ENCODE results near the gene ACAP1.

The ACAP1 gene

DNA sequence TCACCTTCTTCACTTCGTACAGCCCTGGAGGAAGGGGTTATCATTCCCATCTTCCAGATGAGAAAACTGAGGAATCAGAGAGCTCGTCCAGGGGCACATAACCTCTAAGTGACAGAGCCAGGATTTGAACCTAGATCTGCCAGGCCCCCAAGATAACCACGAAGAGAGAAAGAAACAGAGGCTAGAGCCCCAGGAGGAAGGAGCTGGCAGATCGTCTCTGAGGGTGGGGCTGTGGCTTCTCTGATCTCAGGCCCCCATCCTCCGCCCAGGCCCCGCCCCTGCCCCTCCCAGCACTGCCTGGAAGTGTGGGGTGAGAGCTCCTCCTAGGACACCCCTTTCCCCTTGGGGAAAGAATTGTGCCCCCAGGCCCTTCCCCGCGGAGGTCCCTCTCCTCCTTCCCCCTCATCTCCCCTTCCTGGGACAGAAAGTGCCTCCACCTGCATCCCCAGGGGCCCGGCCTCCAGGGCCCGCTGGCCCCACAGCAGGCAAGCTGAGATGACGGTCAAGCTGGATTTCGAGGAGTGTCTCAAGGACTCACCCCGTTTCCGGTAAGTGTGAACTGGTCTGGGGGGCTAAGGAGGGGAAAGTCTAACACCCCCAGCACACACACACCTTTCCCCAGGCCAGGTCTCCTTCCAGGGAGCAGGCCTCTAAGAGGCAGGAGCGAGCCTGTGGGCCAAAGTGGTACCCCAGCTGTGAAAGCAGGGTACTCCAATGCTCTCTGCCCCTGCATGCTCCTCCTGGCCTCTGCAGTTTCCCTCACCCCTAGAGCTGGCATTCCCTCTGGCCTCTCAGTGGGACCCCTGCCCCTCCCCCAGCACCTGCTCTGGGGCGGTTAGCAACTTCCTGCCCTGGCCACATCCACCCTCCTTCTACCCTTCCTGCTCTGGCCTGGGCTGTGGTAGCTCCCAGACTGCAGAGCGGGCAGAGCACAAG, at the start of gene ACAP1:
TSS of gene ACAP1 (plus strand) at position 290 of the 936 bp plus-strand sequence. CDS start at position 496, 206 bp downstream.
- peak in 1 of 2 donors; percentile 88 for DNase-seq (ENCODE audit: low read depth in 2 of 2)

- DNase-seq (ENCODE audit: low read depth in 2 of 2), result no peak
These were observed 46.9 kb upstream of the ACAP1 start for GRCh38 chr17:7289256-7290032.

GRCh38 chr17:7290166-7290565, 46.2 kb upstream of the ACAP1 start:
- no peak for DNase-seq (ENCODE audit: low read depth in 2 of 2)

GRCh38 chr17:7290685-7291084, 45.6 kb upstream of the ACAP1 start:
- no peak for DNase-seq (ENCODE audit: low read depth in 2 of 2)

DNA sequence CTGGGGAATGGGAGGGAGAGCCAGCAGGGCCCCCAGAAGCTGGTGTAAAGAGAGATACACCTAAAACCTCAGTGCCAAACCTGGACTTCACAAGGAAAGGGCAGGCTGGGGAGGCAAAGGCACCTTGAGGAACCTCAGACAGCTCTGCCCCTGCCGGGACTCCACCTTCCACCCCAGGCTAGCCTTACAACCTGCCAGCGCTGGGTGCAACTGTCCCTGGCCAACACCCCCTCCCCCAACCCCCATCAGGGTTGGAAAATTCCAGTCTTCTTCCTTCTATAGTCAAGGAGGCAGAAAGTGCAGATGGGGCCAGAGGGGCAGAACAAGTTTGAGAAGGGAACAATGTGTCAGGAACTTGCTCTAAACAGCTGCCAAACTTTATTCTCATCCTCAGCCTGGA, 44.1 kb upstream of the ACAP1 start:
- no peak for DNase-seq (ENCODE audit: low read depth in 2 of 2)

DNA sequence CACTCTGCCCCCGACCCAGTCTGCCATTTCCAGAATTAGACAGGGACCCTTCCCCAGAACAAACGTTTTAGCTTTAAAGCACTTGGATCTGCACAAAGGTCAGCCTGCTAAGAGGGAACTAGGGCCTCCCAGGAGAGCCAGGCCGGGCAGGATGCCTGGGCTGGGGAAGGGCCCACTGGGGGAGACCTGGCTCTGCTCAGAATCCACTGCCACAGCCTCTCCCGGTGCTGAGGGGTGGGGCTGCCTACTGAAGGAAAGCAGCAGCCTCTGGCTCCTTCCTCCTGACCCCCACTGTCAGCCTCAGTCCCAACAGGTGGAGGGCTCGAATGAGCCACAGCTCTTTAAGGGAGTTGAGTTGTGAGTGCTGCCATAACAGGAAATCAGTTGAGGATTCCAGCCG, 43.6 kb upstream of the ACAP1 start:
- DNase-seq (ENCODE audit: low read depth in 2 of 2), result no peak

- no peak for DNase-seq (ENCODE audit: low read depth in 2 of 2)
These were observed 43.2 kb upstream of the ACAP1 start for GRCh38 chr17:7293159-7293558.

GRCh38 chr17:7293816-7294613, 42.3 kb upstream of the ACAP1 start:
- no peak for DNase-seq (ENCODE audit: low read depth in 2 of 2)

DNA sequence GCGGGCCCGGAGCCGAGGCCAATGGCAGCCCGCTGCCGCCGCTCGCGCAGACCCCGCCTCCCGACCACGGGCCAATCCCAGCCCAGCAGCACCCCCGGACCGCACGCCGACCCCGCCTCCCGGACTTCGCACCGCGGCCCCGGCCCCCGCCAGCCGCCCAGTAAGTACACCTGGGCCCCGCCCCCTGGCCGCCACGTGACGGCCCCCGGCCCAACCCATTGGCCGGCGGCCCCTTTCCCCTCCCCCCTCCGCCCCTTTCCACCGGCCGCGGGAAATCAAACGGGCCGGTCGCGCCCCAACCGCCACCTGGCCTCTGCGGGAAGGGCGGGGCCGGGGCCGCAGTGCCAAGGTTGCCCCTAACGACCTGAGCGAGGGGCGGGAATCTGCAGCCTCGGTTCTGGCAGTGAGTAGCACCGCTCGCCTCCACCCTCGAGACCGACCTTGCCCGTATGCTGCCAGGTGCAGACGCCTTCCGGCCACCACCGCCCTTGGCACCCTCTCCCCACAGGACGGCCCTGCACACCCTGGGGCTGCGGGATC, 41.6 kb upstream of the ACAP1 start, which contains the start of gene YBX2:
TSS of gene YBX2 (minus strand) at position 26 of the 540 bp plus-strand sequence. CDS start 139 bp downstream, outside the sequence.
- DNase-seq (ENCODE audit: low read depth in 2 of 2), result peak; percentile 69 to 79

DNA sequence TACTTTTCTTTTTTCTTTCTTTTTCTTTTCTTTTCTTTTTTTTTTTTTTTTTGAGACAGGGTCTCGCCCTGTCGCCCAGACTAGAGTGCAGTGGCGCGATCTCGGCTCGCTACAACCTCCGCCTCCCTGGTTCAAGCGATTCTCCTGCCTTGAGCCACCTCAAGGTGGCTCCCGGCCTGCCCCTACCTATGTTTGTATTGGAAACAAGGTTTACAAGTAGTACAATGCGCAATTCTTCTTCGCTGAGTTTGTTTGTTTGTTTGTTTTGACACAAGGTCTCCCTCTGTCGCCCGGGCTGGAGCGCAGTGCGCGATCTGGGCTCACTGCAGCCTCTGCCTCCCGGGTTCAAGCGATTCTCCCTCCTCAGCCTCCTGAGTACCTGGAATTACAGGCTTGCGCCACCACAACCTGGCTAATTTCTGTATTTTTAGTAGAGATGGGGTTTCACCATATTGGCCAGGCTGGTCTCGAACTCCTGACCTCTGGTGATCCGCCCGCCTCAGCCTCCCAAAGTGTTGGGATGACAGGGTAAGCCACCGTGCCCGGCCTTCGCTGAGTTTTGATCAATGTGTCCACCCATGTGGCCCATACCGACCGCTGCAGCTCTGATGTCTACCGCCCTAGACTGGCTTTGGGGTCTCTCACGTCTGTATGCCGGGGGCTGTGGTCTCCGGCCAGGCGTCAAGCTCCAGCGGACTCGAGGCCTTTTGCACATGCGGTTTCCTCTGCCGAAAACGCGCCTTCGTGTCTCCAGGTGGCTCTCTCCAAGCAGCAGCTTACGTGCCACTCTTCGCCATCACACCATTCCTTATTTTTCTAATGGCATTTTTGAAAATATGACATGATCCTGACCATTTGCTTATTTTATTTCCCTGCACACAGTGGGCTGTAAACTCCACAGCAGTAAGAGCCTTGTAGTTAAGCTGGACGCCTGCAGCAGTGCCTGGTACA, 40.8 kb upstream of the ACAP1 start:
- DNase-seq (ENCODE audit: low read depth in 2 of 2), result no peak

- peak in 1 of 2 donors; percentile 72 for DNase-seq (ENCODE audit: low read depth in 2 of 2)
These were observed 40.0 kb upstream of the ACAP1 start for GRCh38 chr17:7296189-7296861.

DNA sequence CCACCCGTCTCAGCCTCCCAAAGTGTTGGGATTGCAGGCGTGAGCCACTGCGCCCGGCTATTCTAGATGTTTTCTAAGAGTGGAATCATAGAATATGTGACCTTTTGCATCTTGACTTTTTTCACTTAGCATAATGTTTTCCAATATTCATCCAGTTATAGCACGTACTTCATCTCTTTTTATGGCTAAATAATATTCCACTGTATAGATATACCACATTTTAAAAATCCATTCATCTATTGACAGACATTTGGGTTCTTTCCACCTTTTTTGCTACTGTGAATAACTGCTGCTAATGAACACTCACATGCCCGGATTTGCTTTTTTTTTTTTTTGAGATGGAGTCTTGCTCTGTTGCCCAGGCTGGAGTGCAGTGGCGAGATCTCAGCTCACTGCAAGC, 32.1 kb upstream of the ACAP1 start:
- no peak for DNase-seq (ENCODE audit: low read depth in 2 of 2)

DNA sequence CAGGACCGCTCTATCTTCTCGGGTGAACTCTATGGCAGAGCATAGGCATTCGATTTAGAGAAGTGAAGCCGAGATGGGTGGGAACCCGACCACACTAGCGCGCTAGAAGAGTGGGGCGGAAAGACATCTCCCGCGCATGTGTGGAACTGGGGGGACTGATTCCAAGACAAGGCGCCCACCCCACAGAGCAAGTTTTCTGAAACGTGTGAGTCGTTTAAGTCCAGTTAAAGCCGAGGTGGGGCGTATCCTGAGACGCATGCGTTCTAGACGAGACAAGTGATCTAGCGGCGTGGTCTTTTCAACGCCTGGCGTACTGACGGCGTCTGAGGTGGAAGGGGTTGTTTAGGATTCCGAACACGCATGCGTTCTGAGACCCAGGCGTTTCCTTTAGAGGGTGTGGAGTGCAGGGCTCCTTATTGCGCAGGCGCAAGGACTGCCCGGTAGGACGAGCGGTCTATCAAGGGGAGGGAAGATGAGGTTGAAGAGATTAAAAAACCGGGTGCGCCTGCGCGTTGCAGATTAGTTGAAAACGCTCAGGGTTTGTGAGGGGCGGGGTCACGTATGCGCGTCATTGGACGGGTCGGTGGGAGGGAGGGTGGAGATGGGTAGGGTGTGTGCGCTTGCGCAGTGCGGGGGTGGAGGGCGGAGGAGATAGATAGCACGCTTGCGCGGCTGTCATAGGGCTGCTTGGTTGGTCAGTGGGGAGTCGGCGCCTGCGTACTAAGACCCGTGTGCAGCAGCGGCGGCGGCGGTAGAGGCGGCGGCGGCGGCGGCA, 29.2 kb upstream of the ACAP1 start, which contains the start of gene EIF5A:
TSS of gene EIF5A (plus strand) at position 718 of the 775 bp plus-strand sequence. CDS start 2,008 bp downstream, outside the sequence.
- peak; percentile 100 for DNase-seq (ENCODE audit: low read depth in 2 of 2)

DNA sequence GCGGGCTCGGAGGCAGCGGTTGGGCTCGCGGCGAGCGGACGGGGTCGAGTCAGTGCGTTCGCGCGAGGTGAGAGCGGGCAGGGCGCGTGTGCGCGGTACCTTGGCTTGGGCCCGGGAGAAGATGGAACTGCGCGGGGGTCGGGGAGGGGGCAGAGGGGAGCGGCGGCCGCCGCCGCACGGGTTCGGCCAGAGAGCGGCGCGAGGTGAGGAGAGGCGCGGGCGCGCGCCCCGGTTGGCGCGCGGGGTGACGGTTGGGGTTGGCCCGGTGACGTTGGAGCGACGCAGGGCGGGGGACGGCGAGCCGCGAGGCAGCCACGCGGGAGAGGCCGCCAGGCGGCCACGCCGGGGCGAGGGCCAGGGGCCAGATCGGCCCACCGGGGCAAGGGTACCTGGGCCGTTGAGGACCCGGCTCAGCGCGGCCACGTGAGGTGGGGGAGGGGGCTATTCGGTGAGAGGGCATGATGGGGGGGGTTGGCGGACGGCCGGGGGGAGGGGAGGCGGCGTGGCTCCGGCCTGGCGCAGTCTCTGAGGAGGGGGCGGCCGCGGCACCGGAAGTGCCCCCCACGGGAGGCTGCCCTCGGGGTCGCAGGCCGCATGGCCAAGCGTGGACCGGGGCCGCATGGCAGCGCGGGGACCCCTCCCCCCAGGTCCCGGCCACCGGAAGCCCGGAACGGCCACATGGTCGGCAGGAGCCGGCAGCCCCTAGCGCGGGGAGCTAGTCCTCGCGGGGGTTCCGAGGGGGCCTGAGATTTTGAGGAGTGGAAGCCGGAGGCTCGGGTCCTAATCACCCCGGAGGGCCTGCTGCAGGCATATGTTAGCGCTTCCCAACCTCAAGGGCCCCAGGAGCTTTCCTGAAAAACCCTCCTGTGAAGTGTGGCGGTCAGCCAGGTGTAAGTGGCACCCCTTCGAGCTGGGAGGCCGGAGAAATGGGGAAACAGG, 28.4 kb upstream of the ACAP1 start:
- no peak for DNase-seq (ENCODE audit: low read depth in 2 of 2)

- peak; percentile 76 to 79 for DNase-seq (ENCODE audit: low read depth in 2 of 2)
These were observed 27.5 kb upstream of the ACAP1 start for GRCh38 chr17:7308625-7309433.

GRCh38 chr17:7309628-7310027, 26.7 kb upstream of the ACAP1 start:
- DNase-seq (ENCODE audit: low read depth in 2 of 2), result no peak

Measured in stimulated activated CD4-positive, alpha-beta T cell treated with anti-CD3 and anti-CD28 coated beads, Interleukin-15, amount 100 ng/mL, for 48 hours (primary cell).